GM12872 (cell line): ENCODE data around the gene MYO1D.

Source experiments
- TF ChIP-seq, protein P1 (sequence below): IDR thresholded peaks from 3 replicates; pipeline ENCODE4 v1.5.1; 2011; ENCODE audit warnings: low read depth, mild to moderate bottlenecking, low read length, moderate library complexity; ENCODE audit not compliant: insufficient read depth

MYO1D gene

DNA sequence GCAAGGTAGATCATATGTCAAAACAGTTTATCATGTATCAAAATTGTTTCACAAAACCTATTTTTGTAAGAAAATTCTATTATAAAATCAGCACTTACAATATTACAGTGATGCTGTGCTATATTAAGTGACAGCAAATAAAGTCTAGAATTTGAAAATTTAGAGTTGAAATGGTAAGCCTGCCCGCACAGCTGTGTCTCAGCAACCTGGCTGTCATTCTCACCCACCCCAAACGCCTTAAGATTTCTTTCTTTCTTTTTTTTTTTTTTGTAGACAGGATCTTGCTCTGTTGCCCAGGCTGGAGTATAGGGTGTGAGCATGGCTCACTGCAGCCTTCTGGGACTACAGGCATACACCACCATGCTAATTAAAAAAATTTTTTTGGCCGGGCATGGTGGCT lies 363.3 kb downstream of the MYO1D start:
- TF ChIP-seq, protein P1, sequence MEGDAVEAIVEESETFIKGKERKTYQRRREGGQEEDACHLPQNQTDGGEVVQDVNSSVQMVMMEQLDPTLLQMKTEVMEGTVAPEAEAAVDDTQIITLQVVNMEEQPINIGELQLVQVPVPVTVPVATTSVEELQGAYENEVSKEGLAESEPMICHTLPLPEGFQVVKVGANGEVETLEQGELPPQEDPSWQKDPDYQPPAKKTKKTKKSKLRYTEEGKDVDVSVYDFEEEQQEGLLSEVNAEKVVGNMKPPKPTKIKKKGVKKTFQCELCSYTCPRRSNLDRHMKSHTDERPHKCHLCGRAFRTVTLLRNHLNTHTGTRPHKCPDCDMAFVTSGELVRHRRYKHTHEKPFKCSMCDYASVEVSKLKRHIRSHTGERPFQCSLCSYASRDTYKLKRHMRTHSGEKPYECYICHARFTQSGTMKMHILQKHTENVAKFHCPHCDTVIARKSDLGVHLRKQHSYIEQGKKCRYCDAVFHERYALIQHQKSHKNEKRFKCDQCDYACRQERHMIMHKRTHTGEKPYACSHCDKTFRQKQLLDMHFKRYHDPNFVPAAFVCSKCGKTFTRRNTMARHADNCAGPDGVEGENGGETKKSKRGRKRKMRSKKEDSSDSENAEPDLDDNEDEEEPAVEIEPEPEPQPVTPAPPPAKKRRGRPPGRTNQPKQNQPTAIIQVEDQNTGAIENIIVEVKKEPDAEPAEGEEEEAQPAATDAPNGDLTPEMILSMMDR = no peak

DNA sequence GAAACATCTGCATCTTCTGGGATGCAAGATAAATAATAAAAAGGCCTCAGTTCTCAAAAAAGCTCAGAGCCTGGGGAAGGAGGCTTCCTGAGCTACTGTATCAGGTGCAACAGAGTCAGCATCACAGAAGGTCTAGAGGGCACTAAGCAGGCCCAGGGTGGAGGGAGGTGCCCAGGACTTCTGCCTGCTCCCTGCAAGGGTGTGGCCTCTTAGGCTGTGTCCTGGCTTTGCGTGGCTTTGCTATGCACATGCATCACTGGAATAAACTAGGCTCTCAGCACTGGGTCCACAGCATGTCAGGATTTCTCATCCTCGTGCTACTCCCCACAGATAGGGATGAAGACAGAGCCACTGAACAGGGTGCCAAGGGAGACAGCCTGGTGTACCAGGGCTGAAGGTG lies 364.6 kb downstream of the MYO1D start:
- TF ChIP-seq, protein P1 = no peak

DNA sequence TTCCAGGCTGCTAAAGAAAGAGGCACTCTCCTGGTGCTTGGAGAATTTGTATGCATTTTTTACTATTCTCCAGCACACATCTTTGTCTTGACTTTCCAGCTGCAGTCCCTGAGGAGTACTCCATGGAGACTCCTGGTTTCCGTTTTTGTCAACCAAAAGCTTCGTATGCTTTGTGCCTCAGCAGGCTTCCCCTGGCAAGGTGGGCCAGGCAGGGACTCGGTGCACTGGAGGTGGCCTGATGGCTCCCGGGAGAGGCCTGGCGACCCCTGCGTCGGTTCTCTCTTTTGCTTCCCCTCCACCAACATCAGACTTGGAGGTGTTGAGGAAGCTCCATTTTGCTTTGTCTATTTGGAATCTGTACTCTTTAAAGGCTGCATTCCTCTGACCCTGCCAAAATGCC lies 366.5 kb downstream of the MYO1D start:
- TF ChIP-seq, protein P1 = no peak

DNA sequence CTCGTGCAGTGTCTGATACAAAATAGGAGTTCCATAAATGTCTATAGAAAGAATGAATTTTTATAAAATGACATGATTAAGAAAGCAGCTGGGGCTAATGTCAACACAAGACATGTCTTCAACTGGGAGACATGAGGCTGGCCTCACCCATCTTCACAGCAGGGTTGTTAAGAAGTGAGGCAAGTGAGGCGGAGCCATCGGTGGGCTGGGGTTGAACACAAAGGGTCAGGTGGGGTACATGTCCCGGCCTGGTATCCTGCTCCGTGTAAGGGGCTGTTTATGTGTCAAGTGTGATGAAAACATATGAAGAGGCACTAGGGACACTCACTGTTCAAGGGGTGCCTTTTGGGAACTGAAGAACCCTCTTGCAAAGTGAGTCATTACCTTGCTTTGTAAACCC lies 368.0 kb downstream of the MYO1D start:
- TF ChIP-seq, protein P1 = no peak

DNA sequence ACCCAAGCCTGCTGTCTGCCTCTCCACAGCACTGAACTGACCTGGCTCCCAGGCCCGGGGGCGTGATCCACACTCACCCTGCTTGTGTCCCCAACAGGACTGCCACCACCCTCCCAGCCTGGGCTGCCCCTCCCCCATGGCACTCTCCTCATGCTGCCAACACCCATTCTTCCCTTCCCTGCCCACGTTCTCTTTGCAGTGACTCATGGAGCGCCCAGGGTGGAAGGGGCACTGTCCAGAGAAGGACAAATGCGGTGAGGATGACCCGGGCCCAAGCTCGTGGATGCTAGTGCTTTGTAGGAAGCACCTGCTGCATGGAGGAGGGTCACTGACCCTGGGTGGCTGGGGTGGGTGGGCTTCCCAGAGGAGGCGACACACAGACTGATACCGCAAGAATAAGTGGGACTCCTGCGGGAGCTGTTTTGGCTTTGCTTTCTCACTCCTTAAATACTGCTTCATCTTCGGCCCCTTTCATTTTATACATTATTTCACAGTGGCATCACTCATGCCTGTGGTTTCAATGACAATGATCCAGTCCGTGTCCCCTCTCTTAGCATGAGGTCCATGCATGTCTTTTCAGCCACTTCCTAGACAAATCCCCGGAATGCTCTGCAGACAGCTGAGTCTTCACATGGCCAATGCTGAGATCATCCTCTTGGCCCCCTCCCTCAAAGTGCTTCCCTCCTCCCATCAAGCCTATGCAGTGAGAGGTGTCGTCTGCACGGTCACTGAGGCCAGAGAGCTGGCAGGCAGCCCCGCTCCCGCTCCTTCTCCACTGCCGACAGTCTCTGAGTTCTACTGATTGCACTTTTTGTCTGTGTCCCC lies 372.5 kb downstream of the MYO1D start:
- TF ChIP-seq, protein P1 = no peak

DNA sequence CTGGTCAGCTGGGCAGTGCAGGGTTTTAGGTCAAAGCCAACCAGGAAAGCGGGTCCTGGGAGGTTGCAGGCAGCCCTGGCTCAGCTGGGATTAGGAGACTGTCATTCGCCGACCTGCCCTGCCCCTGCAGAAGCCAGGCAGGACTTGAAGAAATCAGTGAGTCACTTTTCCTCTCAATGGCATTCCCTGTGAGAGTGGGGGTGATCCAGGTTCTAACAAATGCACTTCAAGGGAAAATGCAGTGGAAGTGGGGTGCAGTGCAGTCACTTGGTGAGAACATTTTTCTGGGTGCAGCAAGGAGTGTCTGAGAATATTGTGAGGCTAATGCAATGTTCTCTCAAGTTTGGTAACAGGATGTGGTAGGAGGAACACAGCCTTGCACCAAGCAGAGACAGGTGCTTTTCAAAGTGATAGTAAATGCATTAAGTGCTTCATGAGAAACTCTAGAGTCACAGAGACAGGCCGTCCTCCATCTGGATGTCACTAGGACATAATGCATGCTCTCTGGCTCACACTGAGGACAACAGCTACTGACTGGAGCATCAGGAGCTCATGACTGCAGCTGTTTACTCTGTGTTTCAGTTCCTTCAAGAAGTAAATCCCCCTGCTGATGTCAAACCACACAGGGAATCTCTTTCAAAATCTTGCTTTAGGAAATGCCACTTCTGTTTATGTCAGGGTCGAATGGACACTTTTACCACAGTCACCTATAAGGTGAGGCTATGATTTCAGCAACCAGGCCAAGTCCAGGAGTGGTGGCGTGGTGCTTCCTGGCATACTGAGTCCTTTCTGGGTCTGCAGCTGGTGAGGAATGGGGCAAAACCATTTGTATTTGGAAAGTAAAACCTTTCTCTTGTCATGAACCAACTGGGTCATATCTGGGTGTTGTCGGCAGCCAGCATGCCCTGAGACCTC lies 373.4 kb downstream of the MYO1D start:
- TF ChIP-seq, protein P1 = no peak

GRCh38 chr17:32502710-32503109 lies 374.2 kb downstream of the MYO1D start:
- TF ChIP-seq, protein P1 = no peak
